SU-DHL-6 (cell line): Measurements from ENCODE around the gene CSPG5.

Experiments
- H2AFZ ChIP-seq: fragments of 200-600 bp; sonication (generic); 2 replicates; pipeline ENCODE4 v1.6.1; 2014; ENCODE audit warnings: low read depth, mild to moderate bottlenecking, moderate library complexity, mixed read lengths, antibody characterized with exemption, low read length; ENCODE audit not compliant: severe bottlenecking
- H3F3A ChIP-seq: fragments of 200-600 bp; shearing (Covaris generic); 2 replicates; pipeline ENCODE4 v1.6.0; 2016; ENCODE audit warnings: antibody characterized with exemption, mild to moderate bottlenecking; ENCODE audit not compliant: insufficient read depth
- H3K27ac ChIP-seq: fragments of 200-600 bp; sonication (generic); 2 replicates; pipeline ENCODE4 v1.5.1; 2016; ENCODE audit warnings: low read depth, mild to moderate bottlenecking, low read length, moderate library complexity, mixed read lengths
- H3K27me3 ChIP-seq: fragments of 200-600 bp; sonication (generic), shearing (Covaris generic); 2 replicates; pipeline ENCODE4 v1.6.0; 2014; ENCODE audit warnings: mild to moderate bottlenecking, low read length
- H3K36me3 ChIP-seq: fragments of 200-600 bp; sonication (generic); 2 replicates; pipeline ENCODE4 v1.6.1; 2014; ENCODE audit warnings: mild to moderate bottlenecking, low read length, mixed read lengths
- H3K4me2 ChIP-seq: fragments of 300-600, 200-600 bp; shearing (Covaris generic), sonication (generic); 2 replicates; pipeline ENCODE4 v1.6.0; 2014; ENCODE audit warnings: low read length, low read depth, mild to moderate bottlenecking; ENCODE audit not compliant: poor library complexity, severe bottlenecking
- H3K4me3 ChIP-seq: fragments of 200-600 bp; sonication (generic); 2 replicates; pipeline ENCODE4 v1.5.1; 2014; ENCODE audit warnings: antibody characterized with exemption, low read length, mild to moderate bottlenecking, mixed read lengths; ENCODE audit not compliant: insufficient read depth, poor library complexity, severe bottlenecking
- H3K79me2 ChIP-seq: fragments of 200-600 bp; sonication (generic); 2 replicates; pipeline ENCODE4 v1.6.1; 2014; ENCODE audit warnings: mild to moderate bottlenecking, low read length, moderate library complexity; ENCODE audit not compliant: insufficient read depth
- H3K9ac ChIP-seq: fragments of 200-600 bp; sonication (generic); 2 replicates; pipeline ENCODE4 v1.7.0; 2014; ENCODE audit warnings: mild to moderate bottlenecking, low read length
- H3K9me2 ChIP-seq: fragments of 200-600 bp; sonication (generic); replicated peaks from 2 replicates; pipeline ENCODE4 v1.6.1; 2014; ENCODE audit warnings: low read length; ENCODE audit not compliant: insufficient read depth
- H3K9me3 ChIP-seq: fragments of 200-600 bp; sonication (generic); 2 replicates; pipeline ENCODE4 v1.6.1; 2014; ENCODE audit warnings: low read length, mixed read lengths; ENCODE audit not compliant: insufficient read depth
- H4K20me1 ChIP-seq: fragments of 200-600 bp; sonication (generic); 2 replicates; pipeline ENCODE4 v1.6.1; 2014; ENCODE audit warnings: low read depth, mild to moderate bottlenecking, antibody characterized with exemption, low read length, moderate library complexity, mixed read lengths
- EZH2phosphoT487 ChIP-seq: fragments of 200-600 bp; sonication (generic), shearing (Covaris generic); conservative IDR thresholded peaks from 2 replicates; pipeline ENCODE4 v1.6.1; 2018; ENCODE audit warnings: mild to moderate bottlenecking, antibody characterized with exemption, low read length, moderate library complexity, mixed read lengths
- TF ChIP-seq, protein P1 (sequence below): fragments of 200-600 bp; sonication (generic); IDR thresholded peaks from one replicate; pipeline ENCODE4 v1.5.1; 2017; ENCODE audit warnings: antibody characterized with exemption, mild to moderate bottlenecking, low read length, moderate library complexity; ENCODE audit not compliant: insufficient read depth, poor library complexity, severe bottlenecking

CSPG5 gene

DNA sequence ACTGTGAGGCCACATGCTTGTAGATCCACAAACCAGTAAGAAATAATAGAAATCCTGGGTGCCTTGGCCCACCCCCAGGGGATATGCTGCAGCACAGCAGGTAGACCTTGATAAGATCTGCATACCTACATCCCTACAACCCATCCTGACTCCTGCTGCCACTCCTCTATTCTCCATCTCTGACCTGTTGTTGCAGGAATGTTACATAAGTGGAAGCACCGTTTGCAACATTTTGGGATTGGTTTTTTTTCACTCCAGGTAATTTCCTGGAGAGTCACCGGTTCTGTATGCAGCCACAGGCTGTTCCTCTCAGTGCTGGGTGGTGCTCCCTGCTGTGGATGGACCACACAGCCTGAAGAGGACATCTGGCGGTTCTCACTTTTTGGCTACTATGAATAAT lies 16.1 kb upstream of the CSPG5 start:
- H2AFZ ChIP-seq: no peak overlapping the region
- H3K36me3 ChIP-seq: peaks cover 8% of the 10 kb centered on the region; the same call in 1 of the 2 replicates
- no peaks in the 10 kb centered on the region for H3K9me3 ChIP-seq

DNA sequence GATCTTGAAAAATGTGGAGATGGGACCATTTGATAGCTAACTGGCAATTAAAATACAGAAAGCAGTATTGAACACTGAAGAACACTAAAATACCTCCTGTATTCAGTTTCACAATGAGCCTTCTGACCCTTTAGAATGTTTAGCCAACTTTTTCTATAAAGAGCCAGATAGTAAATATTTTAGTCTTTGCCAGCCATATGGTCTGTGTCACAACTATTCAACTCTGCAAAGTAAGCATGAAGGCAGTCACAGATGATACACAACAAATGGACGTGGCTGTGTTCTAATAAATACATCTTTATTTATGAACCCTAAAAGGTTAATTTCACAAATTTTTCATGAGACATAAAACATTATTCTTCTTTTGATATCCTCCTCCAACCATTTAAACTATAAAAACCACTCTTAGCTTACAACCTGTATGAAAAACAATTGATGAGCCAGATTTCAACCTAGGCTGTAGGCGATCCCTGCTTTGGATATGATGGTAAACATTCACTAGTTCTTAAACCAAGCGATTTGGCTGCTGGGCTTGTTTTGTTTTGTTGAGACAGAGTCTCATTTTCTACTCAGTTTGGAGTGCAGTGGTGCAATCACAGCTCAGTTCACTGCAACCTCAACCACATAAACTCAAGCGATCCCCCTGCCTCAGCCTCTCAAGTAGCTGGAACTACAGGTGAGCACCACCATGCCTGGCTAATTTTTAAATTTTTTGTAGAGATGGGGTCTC lies 13.6 kb upstream of the CSPG5 start:
- Histone ChIP-seq H3K9ac (no peak overlapping the region), H2AFZ (no peak overlapping the region), H3K4me3 (no peak overlapping the region), H3K4me2 (no peak overlapping the region), H3K9me2 (no peaks in the 10 kb centered on the region), H3F3A (peaks cover 4% of the 10 kb centered on the region; the same call in 1 of the 2 replicates), H3K79me2 (no peaks in the 10 kb centered on the region), H3K9me3 (no peaks in the 10 kb centered on the region), H4K20me1 (0 out of 2 replicates have a peak, but pooled peaks cover 4% of the 10 kb centered on the region), H3K27ac (no peak overlapping the region), H3K36me3 (peaks cover 13% of the 10 kb centered on the region; the same call in 1 of the 2 replicates), H3K27me3 (no peaks in the 10 kb centered on the region)
- TF ChIP-seq EZH2phosphoT487: no peak

More for the DNA sequence above, 16.1 kb upstream of the CSPG5 start:
- H4K20me1 ChIP-seq: 0 out of 2 replicates have a peak, but pooled peaks cover 4% of the 10 kb centered on the region
- H3F3A ChIP-seq: peaks cover 4% of the 10 kb centered on the region; the same call in 1 of the 2 replicates
- no peaks in the 10 kb centered on the region for H3K9me2 ChIP-seq
- H3K4me2 ChIP-seq: no peak overlapping the region
- no peak overlapping the region for H3K27ac ChIP-seq
- no peaks in the 10 kb centered on the region for H3K79me2 ChIP-seq
- H3K27me3 ChIP-seq: no peaks in the 10 kb centered on the region
- no peak overlapping the region for H3K4me3 ChIP-seq
- H3K9ac ChIP-seq: no peak overlapping the region
- no peak for TF ChIP-seq EZH2phosphoT487
- TF ChIP-seq, protein P1, sequence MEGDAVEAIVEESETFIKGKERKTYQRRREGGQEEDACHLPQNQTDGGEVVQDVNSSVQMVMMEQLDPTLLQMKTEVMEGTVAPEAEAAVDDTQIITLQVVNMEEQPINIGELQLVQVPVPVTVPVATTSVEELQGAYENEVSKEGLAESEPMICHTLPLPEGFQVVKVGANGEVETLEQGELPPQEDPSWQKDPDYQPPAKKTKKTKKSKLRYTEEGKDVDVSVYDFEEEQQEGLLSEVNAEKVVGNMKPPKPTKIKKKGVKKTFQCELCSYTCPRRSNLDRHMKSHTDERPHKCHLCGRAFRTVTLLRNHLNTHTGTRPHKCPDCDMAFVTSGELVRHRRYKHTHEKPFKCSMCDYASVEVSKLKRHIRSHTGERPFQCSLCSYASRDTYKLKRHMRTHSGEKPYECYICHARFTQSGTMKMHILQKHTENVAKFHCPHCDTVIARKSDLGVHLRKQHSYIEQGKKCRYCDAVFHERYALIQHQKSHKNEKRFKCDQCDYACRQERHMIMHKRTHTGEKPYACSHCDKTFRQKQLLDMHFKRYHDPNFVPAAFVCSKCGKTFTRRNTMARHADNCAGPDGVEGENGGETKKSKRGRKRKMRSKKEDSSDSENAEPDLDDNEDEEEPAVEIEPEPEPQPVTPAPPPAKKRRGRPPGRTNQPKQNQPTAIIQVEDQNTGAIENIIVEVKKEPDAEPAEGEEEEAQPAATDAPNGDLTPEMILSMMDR: no peak

DNA sequence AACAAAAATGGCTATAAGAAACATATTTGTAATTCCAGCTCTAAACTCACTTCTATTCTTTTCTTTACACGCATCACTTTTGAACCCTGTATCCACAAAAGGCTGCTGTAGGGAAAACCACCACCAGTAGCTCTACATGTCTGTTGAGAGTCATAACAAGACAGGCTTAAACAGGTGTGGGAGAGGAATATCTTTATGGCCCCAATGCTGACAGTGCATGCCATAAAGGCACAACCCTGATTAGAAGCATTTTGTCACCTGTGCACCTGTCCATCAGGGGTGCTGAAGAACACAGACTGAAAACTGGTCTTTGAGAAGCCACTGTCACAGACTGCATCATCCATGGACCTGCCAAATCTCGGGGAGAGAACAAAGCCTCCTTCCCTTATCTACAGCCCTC lies 11.6 kb upstream of the CSPG5 start:
- no peak overlapping the region for H3K4me3 ChIP-seq
- no peaks in the 10 kb centered on the region for H3K9me3 ChIP-seq
- TF ChIP-seq, protein P1: no peak
- no peak for TF ChIP-seq EZH2phosphoT487
- H3F3A ChIP-seq: peaks cover 8% of the 10 kb centered on the region; the same call in 1 of the 2 replicates
- 0 out of 2 replicates have a peak, but pooled peaks cover 4% of the 10 kb centered on the region for H4K20me1 ChIP-seq
- no peak overlapping the region for H3K4me2 ChIP-seq
- no peaks in the 10 kb centered on the region for H3K27me3 ChIP-seq
- no peak overlapping the region for H2AFZ ChIP-seq
- H3K79me2 ChIP-seq: no peaks in the 10 kb centered on the region
- peaks cover 21% of the 10 kb centered on the region; the same call in 1 of the 2 replicates for H3K36me3 ChIP-seq
- H3K9me2 ChIP-seq: no peaks in the 10 kb centered on the region
- H3K27ac ChIP-seq: no peak overlapping the region
- no peak overlapping the region for H3K9ac ChIP-seq

DNA sequence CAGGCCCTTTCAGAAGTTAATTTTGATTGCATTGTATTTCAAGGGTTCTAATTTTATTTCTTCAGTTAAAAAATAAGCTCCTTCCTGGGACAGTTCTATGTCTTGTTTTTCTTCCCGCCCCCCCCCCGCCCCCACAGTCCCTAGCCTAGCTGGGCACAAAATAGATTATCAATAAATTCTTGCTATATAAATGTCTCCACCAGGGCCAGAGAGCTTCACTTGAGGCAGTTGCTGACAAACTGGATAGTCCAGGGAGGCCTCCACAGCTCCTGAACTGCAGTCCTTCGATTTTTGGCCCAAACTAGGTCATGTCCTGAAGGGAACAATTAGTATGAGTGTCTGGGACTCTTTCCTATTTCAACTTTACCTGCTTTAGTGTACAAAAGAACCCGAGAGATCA lies 9.9 kb upstream of the CSPG5 start:
- 0 out of 2 replicates have a peak, but pooled peaks cover 4% of the 10 kb centered on the region for H4K20me1 ChIP-seq
- H3K9me2 ChIP-seq: no peaks in the 10 kb centered on the region
- TF ChIP-seq EZH2phosphoT487: no peak
- TF ChIP-seq, protein P1: no peak
- H3K9me3 ChIP-seq: no peaks in the 10 kb centered on the region
- H3K36me3 ChIP-seq: peaks cover 21% of the 10 kb centered on the region; the same call in 1 of the 2 replicates
- H2AFZ ChIP-seq: no peak overlapping the region
- no peak overlapping the region for H3K4me2 ChIP-seq
- no peak overlapping the region for H3K4me3 ChIP-seq
- H3K79me2 ChIP-seq: no peaks in the 10 kb centered on the region
- H3F3A ChIP-seq: peaks cover 8% of the 10 kb centered on the region; the same call in 1 of the 2 replicates
- no peaks in the 10 kb centered on the region for H3K27me3 ChIP-seq
- no peak overlapping the region for H3K9ac ChIP-seq
- H3K27ac ChIP-seq: no peak overlapping the region
